GM10266 (cell line): Measurements from ENCODE around the gene FADS1.

Source experiments
- DNase-seq: peaks from one replicate; pipeline ENCODE4 v3.0.0; 2012; ENCODE audit errors: extremely low spot score
- CTCF ChIP-seq: IDR thresholded peaks from 2 replicates; pipeline ENCODE4 v1.5.1; 2012; ENCODE audit warnings: mild to moderate bottlenecking, low read depth; ENCODE audit not compliant: control insufficient read depth, insufficient read depth; ENCODE audit errors: missing control alignments

The FADS1 gene

GRCh38 chr11:61829806-61830205, 13.0 kb upstream of the FADS1 start:
- no peak for TF ChIP-seq CTCF
- DNase-seq = no peak

- peak; percentile 72 for TF ChIP-seq CTCF
- peak; percentile 77 for DNase-seq
These were observed 12.0 kb upstream of the FADS1 start for GRCh38 chr11:61828629-61829407.

GRCh38 chr11:61828379-61828628, 11.5 kb upstream of the FADS1 start:
- no peak for TF ChIP-seq CTCF
- DNase-seq = no peak

DNA sequence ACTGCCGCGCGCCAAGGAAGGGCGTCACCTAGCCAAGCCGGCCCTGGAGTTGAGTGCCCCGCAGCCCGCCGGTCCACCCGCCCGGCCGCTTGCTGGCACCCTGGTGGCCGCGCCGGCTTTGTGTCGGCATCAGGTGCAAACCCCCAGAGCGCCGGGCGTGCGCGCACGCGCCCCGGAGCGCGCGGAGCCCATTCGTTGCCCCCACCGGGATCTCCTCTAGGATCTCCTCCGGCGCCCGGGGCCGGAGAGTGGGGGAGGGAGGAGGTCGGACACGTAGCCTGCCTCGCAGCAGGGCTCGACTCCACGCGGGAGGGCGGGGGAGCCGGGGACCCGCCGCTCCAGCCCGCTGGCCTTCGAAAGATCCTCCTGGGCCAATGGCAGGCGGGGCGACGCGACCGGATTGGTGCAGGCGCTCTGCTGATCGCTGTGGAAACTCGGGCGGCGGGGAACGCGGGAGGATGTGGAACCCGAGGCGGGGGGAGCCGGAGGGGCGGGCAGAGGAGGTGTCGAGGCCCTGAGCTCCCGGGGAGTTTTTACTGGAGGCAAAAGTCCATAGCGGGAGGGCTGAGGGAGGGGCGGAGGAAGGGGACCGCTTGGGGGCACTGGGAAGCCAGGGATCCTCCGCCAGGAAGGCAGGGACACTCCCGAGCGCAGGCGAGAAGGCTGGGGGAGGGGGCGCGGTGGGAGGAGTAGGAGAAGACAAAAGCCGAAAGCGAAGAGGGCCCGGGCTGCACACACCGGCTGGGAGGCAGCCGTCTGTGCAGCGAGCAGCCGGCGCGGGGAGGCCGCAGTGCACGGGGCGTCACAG, 11.0 kb upstream of the FADS1 start, which contains the start of gene FADS2:
Gene FADS2 (plus strand): TSS at position 730 of the 808 bp plus-strand sequence. CDS start 91 bp downstream, outside the sequence.
- peak; percentile 96 for DNase-seq
- no peak for TF ChIP-seq CTCF

- peak; percentile 35 for DNase-seq
- TF ChIP-seq CTCF = no peak
These were observed 10.2 kb upstream of the FADS1 start for GRCh38 chr11:61826930-61827570.

GRCh38 chr11:61820174-61820573, 3.4 kb upstream of the FADS1 start:
- DNase-seq = no peak
- no peak for TF ChIP-seq CTCF

DNA sequence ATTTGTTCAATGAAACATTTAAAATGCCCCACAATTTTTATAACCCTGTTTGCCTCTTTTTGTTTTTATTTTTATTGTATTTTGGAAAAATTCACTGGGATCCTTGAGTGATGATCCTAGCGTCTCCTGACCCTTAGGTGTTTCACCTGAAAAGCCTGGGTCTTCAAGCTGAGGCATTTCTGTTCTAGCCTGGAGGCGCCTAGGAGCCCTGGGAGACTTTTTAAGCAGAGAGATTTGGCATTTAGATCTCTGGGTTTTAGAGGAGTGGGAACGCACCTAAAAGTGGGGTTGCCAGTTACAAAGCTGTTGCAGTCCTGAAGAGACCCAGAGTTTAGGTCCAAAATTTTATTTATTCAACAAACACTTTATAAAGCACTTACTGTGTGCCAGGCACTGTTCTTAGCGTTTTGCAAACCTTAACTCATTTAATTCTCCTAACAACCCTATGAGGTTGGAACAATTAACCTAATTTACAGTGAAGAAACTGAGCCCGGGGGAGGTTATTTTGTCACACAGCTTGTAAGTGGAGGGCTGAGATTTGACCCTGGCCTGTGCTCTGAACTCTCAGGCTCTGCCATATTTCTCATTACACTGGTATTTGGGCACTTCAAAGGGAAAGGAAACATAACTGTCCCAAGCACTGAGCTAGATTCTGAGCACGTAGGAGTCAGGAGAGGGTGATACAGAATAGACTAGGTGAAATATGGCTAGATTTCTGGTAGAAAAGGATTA, 834 bp upstream of the FADS1 start:
- TF ChIP-seq CTCF = no peak
- no peak for DNase-seq
